HCEC 1CT (cell line): ENCODE results near the gene MPPED1.

Experiments
- DNase-seq: peaks from one replicate; pipeline ENCODE4 v3.0.0-alpha.2; 2017

Gene MPPED1

GRCh38 chr22:43432883-43433415, 21.1 kb downstream of the MPPED1 start:
- no peak for DNase-seq

DNA sequence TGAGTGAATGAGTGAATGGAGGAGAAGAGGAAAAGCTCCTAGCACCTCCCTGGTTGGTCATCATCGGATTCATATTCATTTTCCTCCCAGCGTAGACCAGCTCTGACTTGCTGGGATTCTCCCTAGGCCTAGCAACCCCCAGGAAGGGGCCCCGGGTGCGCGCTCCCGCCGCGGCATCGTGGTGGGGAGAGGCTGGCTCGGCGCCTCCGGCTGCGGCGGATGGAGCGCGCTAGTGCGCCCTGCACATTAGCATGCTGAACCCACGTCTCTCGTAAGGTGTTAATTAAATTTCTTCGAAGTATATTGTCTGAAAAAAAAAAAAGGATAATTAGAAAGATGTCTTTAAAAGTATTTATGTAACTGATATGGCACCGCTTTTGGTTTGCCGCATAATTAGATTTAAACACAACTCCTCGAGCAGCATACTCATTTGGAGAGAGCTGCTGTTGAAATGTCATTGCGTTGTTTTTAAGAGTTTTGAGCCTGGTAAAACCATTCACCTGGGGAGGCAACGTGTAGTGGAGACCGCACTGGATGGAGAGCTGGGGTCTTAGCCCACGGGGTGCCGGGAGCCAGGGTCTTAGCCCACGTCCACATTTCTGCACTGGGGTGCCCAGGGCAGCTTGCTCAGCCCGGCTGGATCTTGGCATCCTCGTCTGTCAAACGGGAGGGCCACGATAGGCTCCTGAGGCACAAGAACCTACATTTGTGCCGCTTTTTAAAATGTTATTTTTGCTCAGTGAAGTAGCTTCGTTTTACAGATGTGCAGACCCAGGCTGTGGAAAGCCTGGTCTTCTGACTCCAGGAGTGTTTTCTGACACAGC, 21.8 kb downstream of the MPPED1 start:
- DNase-seq = no peak

DNA sequence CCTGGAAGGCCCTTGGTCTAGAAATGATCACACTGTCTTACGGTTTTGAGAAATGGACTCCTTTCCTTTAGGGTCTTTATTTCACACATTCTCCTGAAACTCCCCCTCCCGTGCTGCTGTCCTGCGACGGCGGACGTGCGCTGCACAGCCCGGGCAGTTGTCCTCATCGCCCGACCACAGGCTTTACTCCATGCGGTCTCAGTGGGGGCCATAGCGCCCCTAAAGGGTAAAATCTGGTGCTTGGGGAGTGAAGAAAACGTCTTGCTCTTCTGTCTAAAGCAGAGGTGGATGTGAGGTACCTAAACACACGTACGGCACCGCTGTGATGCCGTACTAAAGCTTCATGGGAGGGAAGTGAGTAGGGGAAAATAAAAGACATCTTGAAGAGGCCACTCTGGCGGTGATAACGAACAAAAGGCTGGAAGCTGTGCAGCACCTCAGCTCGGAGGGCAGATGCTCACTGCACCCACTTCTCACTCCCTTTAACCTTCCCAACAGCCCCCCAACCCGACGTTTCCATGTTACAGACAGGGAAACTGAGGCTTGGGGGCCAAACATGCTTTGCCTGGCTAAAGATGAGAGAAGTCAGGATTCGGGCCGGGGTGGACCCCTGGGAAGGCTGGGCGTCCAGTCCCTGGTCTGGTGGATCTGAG, 22.6 kb downstream of the MPPED1 start:
- no peak for DNase-seq

- no peak for DNase-seq
Observed at GRCh38 chr22:43434928-43435311, 23.1 kb downstream of the MPPED1 start.

DNA sequence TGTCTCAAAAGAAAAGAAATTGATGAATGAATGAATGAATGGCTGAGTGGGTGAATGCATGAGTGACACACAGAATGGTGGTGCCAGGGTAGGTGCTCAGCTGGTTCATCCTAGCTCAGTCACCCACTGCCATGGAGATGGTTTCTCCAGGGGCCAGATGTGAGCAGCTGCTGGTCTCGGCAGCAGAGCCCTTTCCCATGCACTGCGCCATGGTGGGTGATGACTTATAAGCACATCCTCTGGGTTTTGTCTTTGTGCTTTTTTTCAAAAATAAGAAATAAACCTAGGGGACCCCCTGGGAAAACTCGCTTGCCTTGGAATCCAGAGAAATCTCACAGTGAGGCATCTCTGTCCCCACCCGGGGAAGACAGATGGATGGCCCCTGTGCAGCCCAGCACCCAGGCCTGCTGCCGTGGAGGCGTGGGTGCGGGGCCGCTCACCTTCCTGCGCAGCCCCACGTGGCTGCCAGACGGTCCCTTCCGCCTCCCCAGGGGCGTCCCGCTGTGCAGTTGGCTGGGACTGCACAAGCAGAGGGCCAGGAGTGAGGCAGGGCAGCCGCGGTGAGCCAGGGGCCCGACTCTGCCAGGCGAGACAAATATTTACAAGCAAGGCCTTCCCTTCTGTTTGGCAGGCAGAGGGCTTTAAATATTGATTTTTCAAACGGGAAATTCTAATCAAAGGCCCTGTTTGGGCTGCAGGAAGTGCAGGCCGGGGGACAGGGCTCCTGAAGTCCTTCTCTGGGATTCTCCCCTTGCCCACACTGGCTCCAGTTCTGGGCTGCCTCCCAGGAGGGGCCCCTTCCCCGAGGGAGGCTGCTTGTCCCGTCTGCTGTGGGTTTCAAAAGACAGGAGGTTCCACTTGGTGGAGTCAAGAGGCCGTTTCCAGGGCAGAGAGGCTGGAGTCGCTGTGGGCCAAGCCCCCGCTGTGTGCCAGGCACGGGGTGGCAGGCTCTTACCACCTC, 24.3 kb downstream of the MPPED1 start:
- DNase-seq = no peak

DNA sequence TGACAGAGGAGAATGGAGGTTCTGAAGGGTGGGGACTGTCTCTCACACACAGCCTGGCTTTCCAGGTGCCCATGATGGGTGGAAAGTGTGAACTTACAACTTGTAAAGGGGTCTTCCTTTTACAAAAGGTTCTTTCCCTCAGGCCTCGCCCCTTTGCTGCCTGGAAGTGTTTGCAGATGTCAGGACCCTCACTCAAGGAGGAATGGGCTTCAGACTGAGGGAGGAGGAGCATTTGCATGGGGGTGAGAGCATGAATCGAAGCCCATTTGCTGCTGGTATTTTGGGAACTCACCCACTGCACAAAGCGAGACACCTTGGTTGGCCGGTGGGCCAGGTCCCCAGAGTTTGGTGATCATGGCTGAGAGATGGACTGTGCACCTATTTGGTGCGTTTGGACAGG, 25.1 kb downstream of the MPPED1 start:
- no peak for DNase-seq

GRCh38 chr22:43437871-43438475, 26.2 kb downstream of the MPPED1 start:
- DNase-seq = no peak

GRCh38 chr22:43438666-43439347, 27.0 kb downstream of the MPPED1 start:
- DNase-seq = no peak

DNA sequence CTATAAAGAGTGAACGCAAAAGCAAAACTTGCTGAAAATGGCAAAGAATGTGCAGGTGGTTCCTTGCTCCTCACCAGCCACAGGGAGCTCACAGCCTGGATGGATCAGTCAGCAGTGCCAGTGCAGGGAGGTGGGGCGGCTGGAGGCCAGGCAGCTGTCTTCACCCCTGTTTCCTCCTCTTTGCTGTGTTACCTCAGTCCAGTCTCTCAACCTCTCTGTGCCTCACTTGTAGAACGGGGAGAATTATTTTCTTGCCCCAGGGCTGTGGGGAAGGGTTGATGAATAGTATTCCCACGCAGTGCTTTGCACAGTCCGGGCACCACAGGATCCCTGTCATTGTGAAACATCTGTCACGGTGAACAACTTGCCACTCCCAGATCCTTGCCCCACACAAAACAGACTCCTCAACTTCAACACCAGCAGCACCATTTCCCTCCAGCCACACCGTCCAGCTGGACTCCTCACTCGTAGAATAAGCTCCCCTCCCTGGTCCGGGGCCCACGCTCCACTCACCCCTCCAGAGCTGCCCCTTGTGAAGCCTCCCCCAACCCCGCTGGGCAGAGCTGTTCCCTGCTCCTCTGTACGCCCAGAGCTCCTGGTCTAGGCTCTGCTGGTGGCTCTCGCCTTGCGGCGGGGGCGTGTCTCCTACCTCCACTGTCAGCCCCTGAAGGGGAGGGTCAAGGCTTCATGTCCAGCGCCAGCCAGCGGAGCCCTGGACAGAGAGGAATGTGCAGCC, 27.7 kb downstream of the MPPED1 start:
- DNase-seq = no peak

DNA sequence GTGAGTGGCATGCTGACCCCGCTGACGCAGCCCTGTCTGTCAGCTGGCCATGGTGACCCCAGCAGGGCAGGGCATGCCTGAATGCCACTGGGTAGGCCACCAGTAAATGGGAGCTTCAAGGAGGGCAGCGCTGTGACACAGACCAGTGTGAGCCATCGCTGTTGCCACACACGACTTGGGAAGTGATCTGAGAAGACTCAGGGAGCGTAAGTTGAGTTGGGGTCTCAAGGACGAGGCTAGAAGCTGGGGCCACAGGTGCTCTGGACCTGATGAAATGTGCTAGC, 28.2 kb downstream of the MPPED1 start:
- no peak for DNase-seq

DNA sequence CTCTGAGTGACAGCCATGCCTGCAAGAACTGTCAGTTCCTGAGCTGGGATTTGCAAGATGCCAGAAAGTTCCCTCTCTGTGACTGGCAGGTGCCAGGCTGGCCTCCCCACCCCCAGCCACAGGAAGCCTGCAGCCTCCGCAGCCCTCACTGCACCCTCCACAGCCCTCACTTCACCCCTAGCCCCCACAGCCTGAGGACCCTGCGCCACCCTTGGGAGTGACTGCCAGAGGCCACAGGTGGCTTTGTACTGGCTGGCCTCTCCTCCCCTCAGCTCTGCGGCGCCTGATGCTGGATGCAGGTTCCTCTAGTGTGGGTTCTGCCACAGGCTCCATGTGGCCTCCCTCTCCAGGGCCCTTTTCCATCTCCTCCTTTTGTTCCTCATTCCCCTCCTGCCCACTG, 28.7 kb downstream of the MPPED1 start:
- no peak for DNase-seq

- DNase-seq = no peak
Observed at GRCh38 chr22:43441216-43441615, 29.4 kb downstream of the MPPED1 start.

GRCh38 chr22:43441751-43442150, 29.9 kb downstream of the MPPED1 start:
- no peak for DNase-seq

DNA sequence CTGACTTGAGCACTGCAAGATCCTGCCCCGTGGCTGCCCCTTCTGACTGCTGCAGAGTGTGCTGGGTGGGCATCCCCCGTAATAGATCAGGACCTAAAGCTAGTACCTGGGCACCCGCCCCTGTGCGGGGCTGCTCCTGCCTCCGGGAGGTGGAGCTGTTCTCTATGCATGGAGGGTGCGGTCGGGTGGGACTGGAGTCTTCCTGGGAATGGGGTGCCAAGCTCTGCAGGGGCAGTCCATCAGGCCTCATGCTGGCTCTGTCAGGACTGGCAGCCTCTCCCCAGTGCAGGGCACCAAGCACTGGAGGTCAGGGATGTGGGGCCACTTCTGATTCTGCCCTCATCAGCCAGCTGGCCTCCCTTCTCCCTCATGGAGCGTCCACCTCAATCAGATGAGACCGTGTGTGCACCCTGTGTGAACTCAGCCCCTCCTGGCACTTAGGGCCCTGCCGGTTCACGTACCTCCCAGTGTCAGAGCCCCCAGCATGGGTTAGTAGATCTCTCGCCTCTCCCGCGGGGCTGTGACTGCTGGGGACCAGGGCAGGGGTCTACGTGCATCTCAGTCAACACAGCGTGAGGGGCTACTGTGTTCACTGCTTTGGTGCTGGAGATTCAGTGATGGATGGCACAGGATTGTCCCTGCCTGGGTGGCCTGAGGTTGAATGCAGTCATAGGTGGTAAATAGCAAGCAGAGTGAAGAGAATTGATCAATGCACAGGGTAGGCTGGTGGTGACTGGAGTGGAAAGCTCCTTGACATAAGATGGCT, 30.8 kb downstream of the MPPED1 start:
- DNase-seq = no peak

DNA sequence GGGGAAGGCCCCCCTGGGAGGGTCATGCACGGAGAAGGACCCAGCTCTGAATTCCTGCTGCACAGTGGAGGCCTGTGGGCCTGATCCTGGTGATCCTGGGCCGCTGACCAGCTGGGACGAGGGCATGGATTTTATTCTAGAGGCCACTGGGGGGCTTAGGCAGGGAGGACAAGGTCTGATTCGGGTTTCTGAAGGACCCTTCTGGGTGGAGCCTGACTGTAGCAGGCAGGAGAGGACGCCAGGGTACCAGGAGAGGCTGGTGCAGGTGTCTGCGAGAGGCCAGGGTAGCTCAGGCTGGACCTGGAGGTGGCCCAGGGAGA, 31.3 kb downstream of the MPPED1 start:
- DNase-seq = no peak

- DNase-seq = peak; percentile 21
Observed at GRCh38 chr22:43446037-43446803, 34.4 kb downstream of the MPPED1 start.

DNA sequence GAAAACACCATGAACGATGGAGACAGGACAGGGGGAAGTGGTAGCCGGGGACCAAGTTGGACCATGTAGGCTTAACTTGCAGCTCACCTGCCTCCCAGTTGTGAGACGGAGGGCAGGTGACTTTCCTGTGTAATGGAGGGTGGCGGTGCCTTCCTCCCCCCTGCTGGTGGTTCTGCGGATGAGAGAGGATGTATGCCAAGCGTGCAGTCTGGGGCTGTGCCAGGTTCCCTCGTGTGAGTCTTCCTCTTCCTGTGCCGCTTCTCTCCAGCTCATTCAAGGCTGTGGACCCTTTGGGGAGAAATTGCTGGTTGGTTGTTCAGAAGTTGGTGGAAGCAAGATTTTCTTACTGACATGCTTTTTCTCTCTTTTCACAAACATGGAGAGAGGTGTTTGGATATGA, 35.1 kb downstream of the MPPED1 start:
- DNase-seq = no peak

GRCh38 chr22:43447380-43447779, 35.6 kb downstream of the MPPED1 start:
- no peak for DNase-seq

DNA sequence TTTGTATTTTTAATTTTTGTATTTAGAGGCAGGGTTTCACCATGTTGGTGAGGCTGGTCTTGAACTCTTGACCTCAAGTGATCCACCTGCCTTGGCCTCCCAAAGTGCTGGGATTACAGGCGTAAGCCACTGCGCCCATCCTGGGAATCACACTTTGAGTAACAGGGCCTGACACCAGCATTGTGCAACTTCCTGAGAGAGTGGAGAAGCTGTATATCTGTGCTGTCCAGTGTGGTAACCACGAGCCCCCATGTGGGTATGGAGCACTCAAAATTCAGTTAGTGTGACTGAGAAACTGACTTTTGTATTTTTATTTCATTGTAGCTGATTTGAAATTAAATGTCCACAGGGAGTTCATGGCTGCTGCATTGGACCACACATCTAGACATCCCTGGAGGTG, 36.2 kb downstream of the MPPED1 start:
- DNase-seq = no peak

DNA sequence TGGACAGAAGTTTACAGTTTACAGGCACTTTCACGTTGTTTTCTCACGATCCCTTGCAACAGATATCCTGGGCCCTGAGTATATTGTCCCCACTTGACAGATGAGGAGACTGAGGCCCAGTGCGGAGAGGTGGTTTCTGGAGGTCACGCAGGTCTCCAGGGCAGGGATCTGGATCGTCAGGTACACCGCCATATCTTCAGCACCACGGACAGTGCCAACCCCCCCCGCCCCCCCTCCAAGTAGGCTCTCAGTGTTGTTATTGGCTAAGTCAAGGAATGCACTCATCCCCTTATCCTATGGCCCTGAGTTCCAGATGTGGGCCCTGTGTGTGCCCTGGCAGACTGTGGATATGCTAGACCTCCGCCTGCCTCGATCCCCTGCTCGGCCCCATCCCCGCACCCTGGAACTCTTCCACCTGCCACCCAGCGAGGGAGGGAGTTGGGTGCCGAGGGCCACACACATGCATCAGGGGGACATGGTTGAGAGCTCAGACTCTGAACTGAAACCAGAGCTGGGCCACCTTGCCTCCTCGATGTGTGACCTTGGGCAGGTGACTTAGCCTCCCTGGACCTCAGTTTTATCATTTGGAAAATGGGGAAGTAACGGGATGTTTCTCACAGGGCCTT, 37.5 kb downstream of the MPPED1 start:
- no peak for DNase-seq
